HL-60/S4 treated with retinoic acid at 250 ng/mL for 4 days and 3 days (cell line): ENCODE measurements around the gene DAD1.
"Not testable (repeated sequence)": the region's sequence is repeated elsewhere in the genome, so short reads cannot be mapped to it uniquely, and the experiment has no call there.

Source experiments
- in situ Hi-C: fragments of 300-500 bp; cut with MboI; formaldehyde crosslinking; loops from 2 replicates; pipeline ENCODE4 v1.7.0; 2022; ENCODE audit warnings: low sequenced_read_pairs

The DAD1 gene

DNA sequence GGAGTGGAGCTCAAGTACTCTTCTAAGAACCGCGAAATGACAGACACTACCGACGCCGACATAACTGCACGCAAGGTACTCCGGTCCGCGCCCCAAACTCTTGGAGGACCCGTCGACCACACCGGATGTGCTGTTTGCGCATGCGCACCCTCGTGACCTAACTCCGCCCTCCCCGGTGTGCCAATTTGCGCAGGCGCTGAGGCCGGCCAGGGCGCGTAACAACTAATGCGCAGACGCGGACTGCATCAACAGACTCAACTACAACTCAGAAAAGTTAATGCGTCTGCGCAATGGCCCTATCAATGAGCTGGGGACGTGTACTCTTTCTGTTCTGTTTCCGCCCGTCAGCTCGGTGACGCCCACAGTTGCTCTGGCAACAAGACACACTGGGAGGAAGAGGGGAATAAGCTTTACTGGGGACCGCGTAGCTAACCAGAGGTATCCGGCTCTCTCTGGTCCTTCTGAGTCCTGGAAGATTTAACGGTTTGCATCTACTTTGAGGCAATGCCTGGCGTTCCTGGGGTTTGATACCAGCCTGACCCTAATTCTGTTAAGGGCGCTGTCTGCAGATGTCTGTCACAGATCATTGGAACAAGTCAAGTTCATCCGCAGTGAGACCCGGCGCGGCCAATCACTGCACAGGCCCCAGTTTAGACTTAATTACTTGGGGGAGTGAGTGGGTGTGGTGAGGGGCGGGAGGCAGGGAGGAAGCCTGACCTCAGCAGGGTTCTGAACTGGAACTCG lies at the start of gene DAD1:
Gene DAD1 (minus strand): TSS at position 129 of the 744 bp plus-strand sequence. CDS start 67 bp downstream, at position 62.
- in situ Hi-C loops, result no loop called here

DNA sequence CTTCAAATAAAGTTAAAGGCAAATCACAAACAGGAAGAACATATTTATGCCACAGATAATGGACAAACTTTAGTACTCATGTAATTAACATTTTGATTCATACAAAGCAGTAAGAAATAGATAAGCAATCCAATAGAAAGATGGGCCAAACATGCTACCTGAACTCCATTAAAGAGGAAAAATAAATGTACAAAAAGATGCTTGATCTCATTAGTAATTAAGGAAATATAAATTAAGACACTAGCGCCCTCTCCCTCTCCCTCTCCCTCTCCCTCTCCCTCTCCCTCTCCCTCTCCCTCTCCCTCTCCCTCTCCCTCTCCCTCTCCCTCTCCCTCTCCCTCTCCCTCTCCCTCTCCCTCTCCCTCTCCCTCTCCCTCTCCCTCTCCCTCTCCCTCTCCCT lies 47.0 kb upstream of the DAD1 start:
- in situ Hi-C loops, result not testable (repeated sequence)

DNA sequence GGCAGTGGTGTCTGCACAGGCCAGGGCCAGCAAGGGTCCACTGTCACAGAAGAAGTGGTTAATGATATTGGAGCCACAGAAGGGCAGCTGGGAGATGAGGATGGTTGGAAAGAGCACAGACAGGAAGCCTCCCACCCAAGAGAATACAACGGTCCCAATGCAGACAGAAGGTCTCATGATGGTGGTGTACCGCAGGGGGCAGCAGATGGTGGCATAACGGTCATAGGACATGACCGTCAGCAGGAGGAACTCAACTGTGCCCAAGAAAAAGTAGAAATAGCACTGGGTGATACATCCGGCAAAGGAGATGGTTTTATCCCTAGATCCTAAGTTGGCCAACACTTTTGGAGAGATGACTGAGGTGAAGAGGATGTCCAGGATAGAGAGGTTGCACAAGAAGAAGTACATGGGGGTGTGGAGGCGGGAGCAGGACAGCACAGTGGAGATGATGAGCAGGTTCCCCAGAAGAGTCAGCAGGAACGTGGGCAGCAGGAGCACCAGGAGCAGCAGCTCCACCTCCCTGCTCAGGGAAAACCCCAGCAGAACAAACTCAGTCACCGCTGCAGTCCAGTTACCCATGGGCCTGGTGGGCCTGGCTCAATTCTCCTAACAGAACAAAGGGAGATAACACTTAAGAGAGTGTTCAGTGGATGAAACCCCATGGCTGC lies 45.3 kb upstream of the DAD1 start:
- in situ Hi-C loops, result no loop called here

DNA sequence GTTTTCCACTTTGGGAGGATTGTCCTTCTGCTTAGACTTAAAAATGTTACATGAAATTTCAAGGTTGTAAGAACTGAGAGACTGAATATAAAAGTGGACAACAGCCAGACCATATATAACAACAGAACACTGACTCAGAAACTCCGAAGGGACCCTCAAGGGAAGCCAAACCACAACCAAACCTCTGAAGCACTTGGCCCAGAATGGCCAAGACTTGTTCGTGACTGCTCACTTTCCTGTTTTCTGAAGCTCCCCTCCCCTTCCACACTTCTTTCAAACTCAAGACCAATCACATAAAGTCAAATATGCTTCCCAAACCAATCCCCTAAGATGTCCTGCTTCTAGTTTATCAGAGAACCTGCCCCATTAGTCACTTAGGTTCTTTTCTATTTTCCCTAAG lies 41.5 kb upstream of the DAD1 start:
- in situ Hi-C loops, result no loop called here

DNA sequence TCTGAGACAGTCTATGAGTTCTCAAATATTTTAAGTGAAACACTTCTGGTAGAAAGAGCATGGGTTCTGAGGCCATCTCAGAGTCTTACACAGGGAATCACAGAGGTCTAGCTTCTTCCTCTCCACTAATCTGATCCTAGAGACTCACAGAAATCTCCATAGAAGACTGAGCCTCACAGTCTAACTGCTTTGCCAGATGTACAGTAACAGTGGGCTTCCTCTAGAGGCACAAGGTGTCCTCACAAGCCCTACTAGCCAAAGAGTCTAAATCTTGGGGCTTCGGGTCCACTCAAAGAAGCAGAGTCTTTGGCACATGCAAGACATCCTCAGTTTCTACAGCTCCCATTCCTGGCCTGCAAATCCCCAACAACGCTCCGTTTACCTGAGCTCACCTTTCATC lies 41.0 kb upstream of the DAD1 start:
- in situ Hi-C loops, result no loop called here

DNA sequence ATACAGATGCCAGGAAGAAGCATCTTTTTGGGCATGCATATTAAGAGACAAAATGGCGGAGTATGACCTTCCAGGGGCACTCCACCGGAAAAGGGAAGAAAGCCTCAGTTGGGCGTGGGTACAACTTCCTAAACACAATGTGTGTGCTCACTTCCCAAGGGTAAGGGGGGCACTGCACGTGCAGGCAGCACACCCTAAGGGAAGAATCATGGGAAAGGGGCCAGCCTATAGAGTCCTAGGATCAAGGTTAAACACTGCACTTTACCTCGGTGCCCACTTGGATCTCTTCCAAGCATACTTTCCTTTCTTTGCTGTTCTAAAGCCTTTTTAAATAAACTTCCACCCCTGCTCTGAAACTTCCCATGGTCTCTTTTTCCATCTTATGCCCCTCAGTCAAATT lies 40.3 kb upstream of the DAD1 start:
- in situ Hi-C loops, result no loop called here

DNA sequence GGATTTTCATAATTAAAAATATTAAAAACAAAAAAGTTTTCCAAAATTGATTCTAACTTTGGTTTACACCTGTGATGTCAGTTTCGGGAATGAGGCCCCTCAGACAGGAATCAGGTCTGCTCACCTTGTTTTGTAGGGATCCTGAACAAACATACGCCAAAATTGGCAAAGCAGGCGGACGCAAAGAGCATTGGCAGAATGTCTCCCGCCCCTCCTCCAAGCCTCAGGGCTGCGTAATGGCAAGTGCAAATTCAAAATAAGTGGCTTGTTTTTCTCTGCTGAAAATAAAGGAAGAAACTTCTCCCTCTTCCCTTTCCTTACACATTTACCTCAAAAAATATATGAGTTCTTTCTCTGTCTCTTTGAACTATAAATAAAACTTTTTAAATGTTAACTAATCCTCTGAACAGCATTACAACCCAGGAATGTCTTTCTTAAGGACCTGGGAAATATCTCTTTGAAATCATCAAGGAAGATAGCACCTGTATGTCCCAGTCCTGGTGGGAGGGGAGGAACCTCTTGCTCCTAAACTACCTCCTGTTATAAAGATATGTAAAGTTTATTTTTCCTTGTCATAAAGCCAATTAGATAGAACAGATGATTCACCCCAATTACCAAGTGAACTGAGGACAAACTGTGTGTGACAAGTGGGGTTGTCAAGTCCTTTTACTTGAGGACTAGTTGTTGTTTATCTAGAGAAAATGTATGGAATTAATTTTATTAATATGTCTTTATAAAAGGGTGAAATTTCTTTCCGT lies 38.7 kb upstream of the DAD1 start:
- in situ Hi-C loops, result no loop called here

DNA sequence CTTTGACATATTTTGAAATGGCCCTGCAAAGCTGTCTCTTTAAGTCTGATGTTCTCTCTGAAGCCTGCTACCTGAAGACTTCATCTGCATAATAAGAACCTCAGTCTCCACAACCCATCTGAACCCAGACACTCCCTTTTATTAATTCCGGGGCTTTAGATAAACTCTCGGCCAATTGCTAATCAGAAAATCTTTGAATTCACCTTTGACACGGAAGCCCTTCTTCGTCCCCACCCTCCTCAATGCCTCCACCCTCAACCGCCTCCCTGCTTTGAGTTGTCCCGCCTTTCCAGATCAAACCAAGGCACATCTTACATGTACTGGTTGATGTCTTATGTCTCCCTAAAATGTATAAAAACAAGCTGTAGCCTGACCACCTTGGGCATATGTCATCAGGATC lies 37.6 kb upstream of the DAD1 start:
- in situ Hi-C loops, result no loop called here

DNA sequence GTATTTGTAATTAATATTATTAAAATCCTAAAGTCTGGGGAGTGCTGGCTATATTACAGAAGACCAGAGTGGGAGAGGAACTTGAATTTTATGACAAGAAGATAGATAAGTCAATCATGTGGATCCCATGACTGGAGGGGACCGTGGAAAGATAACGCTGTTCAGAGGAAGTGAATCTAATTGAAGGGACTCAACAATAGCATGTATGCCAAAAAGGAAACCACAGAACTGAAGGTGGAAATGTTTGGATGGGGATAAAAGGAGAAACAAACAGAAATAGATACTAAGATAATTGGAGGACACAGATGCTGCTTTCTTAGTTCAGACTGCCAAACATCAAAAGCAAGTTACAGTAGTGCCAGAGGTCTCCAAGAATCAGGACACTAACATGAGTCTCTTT lies 34.0 kb upstream of the DAD1 start:
- in situ Hi-C loops, result no loop called here

DNA sequence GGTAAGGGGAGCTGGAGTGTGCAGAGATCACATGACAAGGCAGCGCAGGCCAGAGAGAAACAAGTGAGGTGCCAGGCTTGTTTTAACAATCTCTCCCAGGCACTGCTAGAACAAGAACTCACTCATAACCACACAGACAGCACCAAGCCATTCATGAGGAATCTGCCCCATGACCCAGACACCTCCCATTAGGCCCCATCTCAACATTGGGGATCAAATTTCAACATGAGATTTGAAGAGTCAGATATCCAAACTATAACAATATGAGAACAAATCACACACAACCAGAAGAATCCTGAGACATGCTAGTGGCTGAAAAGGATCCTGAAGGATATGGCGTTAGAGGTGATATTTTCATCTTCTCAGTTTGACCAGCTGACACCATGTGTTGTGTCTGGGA lies 33.2 kb upstream of the DAD1 start:
- in situ Hi-C loops, result no loop called here

DNA sequence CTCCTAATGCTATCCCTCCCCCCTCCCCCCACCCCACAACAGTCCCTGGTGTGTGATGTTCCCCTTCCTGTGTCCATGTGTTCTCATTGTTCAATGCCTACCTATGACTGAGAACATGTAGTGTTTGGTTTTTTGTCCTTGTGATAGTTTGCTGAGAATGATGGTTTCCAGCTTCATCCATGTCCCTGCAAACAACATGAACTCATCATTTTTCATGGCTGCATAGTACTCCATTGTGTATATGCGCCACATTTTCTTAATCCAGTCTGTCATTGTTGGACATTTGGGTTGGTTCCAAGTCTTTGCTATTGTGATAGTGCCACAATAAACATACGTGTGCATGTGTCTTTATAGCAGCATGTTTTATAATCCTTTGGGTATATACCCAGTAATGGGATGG lies 26.7 kb upstream of the DAD1 start:
- in situ Hi-C loops, result not testable (repeated sequence)

DNA sequence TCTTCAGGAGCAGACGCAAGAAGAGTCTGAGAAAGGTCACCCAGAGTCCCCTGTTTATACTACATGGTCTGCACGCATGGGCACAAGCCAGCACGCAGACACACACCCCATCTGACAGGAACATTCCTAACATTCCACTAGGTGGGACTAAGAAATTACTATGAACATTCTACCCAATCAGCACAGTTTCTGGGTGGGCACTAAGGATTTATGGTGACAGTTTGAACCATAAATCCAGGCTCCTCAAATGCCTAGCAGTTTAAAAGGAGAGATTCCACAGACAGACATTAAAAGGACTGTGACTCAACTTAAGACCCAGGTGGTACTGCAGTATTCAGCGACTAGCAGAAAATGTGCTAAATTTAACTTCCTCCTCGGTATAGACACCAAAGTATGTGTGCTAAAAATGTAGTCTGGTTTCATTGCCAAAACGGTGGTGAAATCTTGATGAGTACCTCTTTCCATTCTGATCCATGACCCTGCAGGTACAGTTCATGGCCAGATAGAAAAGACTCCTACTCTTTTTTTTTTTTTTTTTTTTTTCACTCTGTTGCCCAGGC lies 25.3 kb upstream of the DAD1 start:
- in situ Hi-C loops, result no loop called here

DNA sequence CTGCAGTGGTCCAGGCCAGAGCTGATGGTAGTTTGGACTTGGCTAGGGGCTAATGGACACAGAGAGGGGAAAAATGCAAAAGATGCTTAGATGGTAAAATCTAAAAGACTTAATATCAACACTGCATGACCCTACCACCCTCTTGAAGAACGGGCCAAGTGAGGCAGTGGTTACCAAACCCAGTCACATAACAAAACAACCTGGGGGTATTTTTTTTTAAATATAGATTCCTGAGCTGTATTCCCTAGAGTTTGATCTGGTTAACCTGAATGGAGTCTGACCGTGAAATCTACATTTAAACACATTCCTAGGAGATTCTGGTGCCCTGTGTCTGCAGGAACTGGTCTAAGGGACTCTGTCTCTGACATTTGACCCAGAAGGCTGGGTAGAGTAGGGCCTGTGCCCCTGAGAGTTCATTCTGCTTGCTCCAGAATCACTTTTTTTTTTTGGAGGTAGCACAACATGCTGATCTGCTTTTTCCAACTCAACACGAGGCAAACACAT lies 24.8 kb upstream of the DAD1 start:
- in situ Hi-C loops, result no loop called here

DNA sequence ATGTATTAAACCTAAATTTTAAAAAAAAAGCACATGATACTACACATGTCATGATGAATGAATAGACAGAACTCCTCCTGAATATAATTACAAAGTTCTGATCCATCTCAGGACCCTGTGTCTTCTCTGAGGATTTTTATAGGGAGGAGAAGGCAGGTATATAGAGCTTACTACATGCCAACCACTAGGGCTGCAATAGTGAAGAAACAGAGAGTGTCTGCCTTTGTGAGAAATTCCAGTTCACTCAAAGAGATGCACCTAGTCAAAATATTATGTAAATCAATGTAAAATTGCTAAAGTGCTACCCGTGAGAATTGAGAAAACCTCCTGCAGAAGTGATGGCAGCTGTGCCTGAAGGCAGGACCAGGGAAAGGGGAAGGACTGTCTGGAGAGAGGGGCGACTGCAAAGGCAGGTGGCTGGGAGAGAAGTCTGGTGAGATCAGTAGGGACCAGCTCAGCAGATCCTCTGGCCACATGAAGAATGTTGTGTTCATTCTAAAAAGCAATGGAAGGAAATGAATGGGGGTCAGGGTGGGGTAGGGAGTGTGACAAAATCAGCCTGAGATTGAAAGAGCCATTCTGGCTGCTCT lies 24.2 kb upstream of the DAD1 start:
- in situ Hi-C loops, result no loop called here

DNA sequence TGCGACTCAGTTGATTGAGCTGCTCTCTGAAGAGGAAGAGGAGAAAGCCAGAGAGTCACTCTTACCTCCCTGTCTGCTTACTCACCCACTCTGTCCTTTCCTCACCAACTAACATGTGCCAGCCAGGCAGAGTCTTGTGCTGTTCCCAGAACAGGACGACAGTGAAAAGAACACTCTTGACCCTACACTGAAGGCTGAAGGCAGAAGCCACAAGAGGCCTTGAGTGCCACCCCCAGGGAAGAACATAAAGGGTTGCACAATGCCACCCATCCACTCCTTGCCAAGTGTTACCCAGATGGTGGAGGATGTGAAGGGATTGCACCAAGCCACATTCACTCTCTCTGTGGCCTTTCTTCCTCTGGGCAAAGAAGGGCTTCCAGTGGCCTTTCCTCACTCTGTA lies 21.9 kb upstream of the DAD1 start:
- in situ Hi-C loops, result no loop called here

DNA sequence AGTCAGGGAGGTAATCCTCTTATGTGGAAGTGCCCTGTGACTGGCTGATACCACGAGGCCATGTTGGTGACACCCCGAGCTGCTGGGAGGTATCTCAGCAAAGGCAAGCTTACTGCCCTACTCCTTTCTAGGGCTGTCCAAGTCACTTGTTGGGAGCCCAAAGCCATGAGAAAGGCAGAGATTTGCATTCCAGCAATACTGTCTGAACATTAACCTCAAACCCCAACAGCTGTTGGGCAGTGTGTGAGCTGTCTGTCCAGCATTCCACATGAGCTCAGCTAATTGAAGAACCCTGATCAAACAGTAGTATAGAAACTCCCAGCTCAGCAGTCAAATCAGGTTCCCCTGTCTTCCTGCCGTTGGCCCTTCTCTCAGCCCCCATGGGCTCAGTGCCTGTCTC lies 18.3 kb upstream of the DAD1 start:
- in situ Hi-C loops, result no loop called here

DNA sequence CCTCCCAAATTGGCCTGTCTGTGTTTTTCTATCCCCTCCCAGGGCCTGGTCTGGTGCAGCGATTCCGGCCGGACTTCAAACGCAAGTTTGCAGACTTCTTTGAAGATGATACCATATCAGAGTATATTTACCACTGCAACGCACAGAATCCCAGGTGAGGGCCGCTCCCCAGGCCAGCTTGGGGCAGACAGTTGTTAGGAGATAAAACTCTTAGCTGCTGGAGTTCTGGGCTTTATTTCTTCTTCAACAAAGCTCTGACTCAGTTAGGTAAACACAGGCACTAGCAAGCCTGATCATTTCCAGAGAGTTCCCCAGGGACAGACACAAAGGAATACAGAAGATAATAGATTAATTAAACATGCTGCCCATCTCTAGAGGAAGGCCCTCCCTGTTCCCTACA lies 17.4 kb upstream of the DAD1 start:
- in situ Hi-C loops, result no loop called here

DNA sequence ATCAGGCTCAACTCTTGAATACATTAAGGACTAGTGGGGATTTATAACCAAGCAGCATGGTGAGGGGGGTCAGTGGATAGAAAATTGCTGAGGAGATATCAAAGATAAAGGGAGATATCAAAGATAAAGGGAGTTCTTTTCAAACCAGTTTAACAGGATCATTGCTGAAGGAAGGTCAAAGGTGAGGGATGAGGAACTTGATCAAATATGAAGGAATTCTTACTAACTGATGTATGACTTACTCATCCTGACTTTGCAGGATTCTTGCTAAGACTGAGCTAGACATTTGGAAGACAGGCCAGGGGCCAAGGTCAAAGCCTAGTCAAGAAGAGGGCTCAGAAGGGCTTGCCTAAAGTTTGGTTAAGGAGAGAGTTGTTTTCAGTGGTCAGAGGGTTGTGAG lies 13.8 kb upstream of the DAD1 start:
- in situ Hi-C loops, result no loop called here

DNA sequence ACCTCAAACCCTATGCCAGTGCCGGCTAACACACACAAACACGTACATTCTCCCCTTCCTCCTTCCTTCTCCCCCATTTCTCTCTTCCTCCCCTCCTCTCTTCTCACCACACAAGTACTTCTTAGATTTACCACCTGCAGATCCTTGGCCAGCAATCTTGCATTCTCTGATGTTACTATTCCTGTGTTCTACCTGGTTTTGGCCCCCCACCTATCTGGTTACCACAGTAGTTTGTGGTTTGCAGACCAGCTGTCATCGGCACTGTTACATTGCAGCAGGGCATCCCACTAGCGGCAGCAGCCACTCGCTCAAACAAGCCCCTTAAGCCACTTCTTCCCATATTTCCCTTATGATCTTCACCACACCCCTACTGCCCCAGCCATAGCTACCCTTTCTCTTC lies 13.0 kb upstream of the DAD1 start:
- in situ Hi-C loops, result no loop called here

DNA sequence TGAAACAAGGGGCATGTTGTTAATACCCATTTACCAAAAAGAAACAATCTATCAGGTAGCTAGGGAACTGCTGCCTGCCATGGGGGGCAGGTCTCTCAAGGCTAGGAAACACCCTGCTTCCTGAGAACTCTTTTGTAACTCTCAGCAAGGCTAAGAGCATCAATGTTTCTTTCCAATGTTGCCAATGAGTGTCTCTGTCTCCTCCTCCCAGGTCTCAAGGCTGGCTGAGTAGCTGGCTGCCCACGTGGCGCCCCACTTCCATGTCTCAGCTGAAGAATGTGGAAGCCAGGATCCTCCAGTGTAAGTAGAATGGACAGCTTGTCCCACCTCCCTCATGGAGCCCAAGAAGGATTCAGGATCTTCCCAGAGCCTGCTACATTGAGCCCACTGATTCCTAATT lies 12.4 kb upstream of the DAD1 start:
- in situ Hi-C loops, result no loop called here

DNA sequence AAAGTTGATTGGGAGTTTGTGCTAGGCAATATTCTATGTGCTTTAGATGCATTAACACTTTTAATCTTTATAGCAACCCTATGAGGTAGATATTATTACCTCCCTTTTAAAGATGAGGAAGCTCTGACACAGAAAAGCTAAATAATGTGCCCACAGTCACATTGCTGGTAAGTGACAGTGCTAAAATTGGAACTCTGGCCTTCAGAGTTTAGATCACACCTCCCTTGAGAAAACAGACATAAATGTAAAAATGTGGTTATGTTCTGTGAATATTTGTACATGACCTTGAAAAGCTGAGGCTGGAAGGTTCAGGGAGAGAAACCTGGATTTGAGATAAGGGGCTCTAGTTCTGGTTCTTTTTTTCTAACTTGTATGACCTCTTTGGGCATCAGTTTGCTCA lies 11.0 kb upstream of the DAD1 start:
- in situ Hi-C loops, result no loop called here
